H1 (cell line): ENCODE data around the gene WNT1. TPM values are rescaled to one million over a fixed set of nuclear protein-coding genes. Genes with fewer than 3 reads are reported as not detected.

Experiments
- CREB1 ChIP-seq: IDR thresholded peaks from 2 replicates; pipeline ENCODE4 v1.6.1; 2012; ENCODE audit warnings: inconsistent platforms
- CTBP2 ChIP-seq: IDR thresholded peaks from 2 replicates; pipeline ENCODE4 v1.7.0; 2011; ENCODE audit warnings: borderline replicate concordance, mild to moderate bottlenecking, moderate library complexity, mixed read lengths, low read length; ENCODE audit not compliant: insufficient read depth, insufficient read length
- EGR1 ChIP-seq: IDR thresholded peaks from 2 replicates; pipeline ENCODE4 v1.6.1; 2011; ENCODE audit warnings: low read depth, low read length, borderline replicate concordance
- RNF2 ChIP-seq: fragments of 200-900, 300-1000 bp; sonication (generic); IDR thresholded peaks from 2 replicates; pipeline ENCODE4 v1.7.1; 2016; ENCODE audit warnings: borderline replicate concordance, low read depth, mild to moderate bottlenecking, antibody characterized with exemption, low read length; ENCODE audit not compliant: poor library complexity, severe bottlenecking; ENCODE audit errors: missing control alignments
- SAP30 ChIP-seq: fragments of 300-600 bp; sonication (generic); IDR thresholded peaks from 2 replicates; pipeline ENCODE4 v1.7.1; 2012; ENCODE audit warnings: low read length, moderate library complexity, mild to moderate bottlenecking, inconsistent platforms; ENCODE audit not compliant: insufficient read depth, insufficient replicate concordance
- YY1 ChIP-seq: IDR thresholded peaks from 2 replicates; pipeline ENCODE4 v1.6.1; 2011; ENCODE audit warnings: low read depth, mild to moderate bottlenecking, low read length
- polyA plus RNA-seq, 7 experiments: library from polyadenylated mRNA; depleted of rRNA in 3 of 7; stranded (reverse) in 5 of 7; unstranded in 2 of 7; fragments of >200 nt in 5 of 7; fragments of 200-250 nt in 2 of 7; gene quantifications; 1 replicate in 5 of 7; 2 replicates in 1 of 7; 4 replicates in 1 of 7; pipeline versions ENCODE4 v1.2.1 to v1.2.3, GENCODE V29; 2011 to 2013; ENCODE audit warnings: missing spikeins in 2 of 7, mixed read lengths in 2 of 7
- total RNA-seq: library from RNA; stranded (reverse); fragmentation: NEBNext Ultra II Directional; extraction: Animal tissue kit (Norgen Biotek cat#: 25700); gene quantifications from 2 replicates; pipeline ENCODE4 v1.2.1, GENCODE V29; 2021

The WNT1 gene
- total and polyA plus RNA-seq, 2 of the 8 experiments (the other 6 are each of a cell fraction or from before 2014, with no cell fraction given): not detected

- no peak for TF ChIP-seq SAP30
- no peak for TF ChIP-seq YY1
- TF ChIP-seq EGR1: no peak
- TF ChIP-seq CTBP2: no peak
- no peak for TF ChIP-seq RNF2
- no peak for TF ChIP-seq CREB1
Observed at GRCh38 chr12:48961331-48961730, 16.8 kb upstream of the WNT1 start (continued).
